Pancreas (tissue), 10 donors: Measurements from ENCODE around the gene CTDNEP1. TPM values are rescaled to one million over a fixed set of nuclear protein-coding genes. Genes with fewer than 3 reads are reported as not detected.

ENCODE experiments used
- ATAC-seq, 4 donors: fragments of 200-7000 bp; cut with Tn5 transposase; one replicate each; pipeline versions ENCODE4 v1.8.0 to v1.9.1; 2020; ENCODE audit warnings: mild to moderate bottlenecking in 4 of 4, moderate library complexity in 4 of 4
- DNase-seq, 6 donors: peaks; one replicate each; pipeline ENCODE4 v3.0.0-alpha.2; 2020
- FAIRE-seq: peaks from 2 replicates; lab custom pipeline; 2012; peaks lifted over from hg19 to GRCh38; lab: Jason Lieb, UNC
- H3K27ac ChIP-seq, 4 donors: fragments of 200-600 bp; sonication (generic); 1 replicate in 3 of 4; 2 replicates in 1 of 4; pipeline versions ENCODE4 v1.5.0 to v1.8.0; 2020
- H3K27me3 ChIP-seq, 4 donors: fragments of 200-600 bp; one replicate each; pipeline ENCODE4 v1.8.0; 2021
- H3K36me3 ChIP-seq, 3 donors: fragments of 200-600 bp; sonication (generic) in 1 of 3; one replicate each; pipeline versions ENCODE4 v1.5.0 to v1.8.0; 2020 to 2021
- H3K4me1 ChIP-seq, 3 donors: fragments of 200-600 bp; one replicate each; pipeline ENCODE4 v1.8.0; 2021
- H3K4me3 ChIP-seq, 4 donors: fragments of 200-600 bp; sonication (generic) in 2 of 4; one replicate each; pipeline versions ENCODE4 v1.5.0 to v1.8.0; 2020 to 2021
- H3K9me3 ChIP-seq, 4 donors: fragments of 200-600 bp; one replicate each; pipeline ENCODE4 v1.8.0; 2021
- WGBS, 2 donors: extraction: QIAGEN DNeasy Blood & Tissue Kit; methylation state at CpG; one replicate each; pipeline ENCODE4 v1.1.7; 2013; 5-methylcytosine and 5-hydroxymethylcytosine counted together
- intact Hi-C, 3 donors: fragments of 100-400 bp; cut with DNase I; formaldehyde crosslinking; loops; one replicate each; pipeline versions ENCODE4 v1.11.1 to v1.14.2; 2022
- polyA plus RNA-seq, 2 donors: library from polyadenylated mRNA; stranded (reverse); fragments of 200-250 nt; gene quantifications; one replicate each; pipeline ENCODE4 v1.2.3, GENCODE V29; 2013
- total RNA-seq, 6 donors: library from RNA; stranded (reverse); fragmentation: NEBNext Ultra II Directional in 4 of 6; extraction: Animal tissue kit (Norgen Biotek cat#: 25700) in 4 of 6; gene quantifications; one replicate each; pipeline versions ENCODE4 v1.2.1 to v1.2.4, GENCODE V29; 2021 to 2023
- TF ChIP-seq, protein P1 (sequence below), 4 donors: fragments of 200-600 bp; sonication (generic) in 3 of 4; IDR thresholded peaks; one replicate each; pipeline versions ENCODE4 v1.5.0 to v1.8.0; 2021; ENCODE audit warnings: antibody characterized with exemption in 4 of 4
- donor health status: healthy with polysubstance abuse.
- donor health status: DM: no; HTN: no; CAD: no; lungs with moderate emphysema.
- donor health status: DM: no; HTN: no; CAD: no.
- donor health status: control.
- donor health status: control.
- donor health status: Bipolar disorder and iron deficiency.
- donor health status: DM: yes; HTN: yes; CAD: no.
- donor health status: DM: no; HTN: no; CAD: no.
- donor health status: DM: no; HTN: no; CAD: no.
- donor health status: DM: yes; HTN: yes; CAD: no.

CTDNEP1 gene
- total and polyA plus RNA-seq, 8 donors: 42.0 to 75.2 (median 53.8) TPM

DNA sequence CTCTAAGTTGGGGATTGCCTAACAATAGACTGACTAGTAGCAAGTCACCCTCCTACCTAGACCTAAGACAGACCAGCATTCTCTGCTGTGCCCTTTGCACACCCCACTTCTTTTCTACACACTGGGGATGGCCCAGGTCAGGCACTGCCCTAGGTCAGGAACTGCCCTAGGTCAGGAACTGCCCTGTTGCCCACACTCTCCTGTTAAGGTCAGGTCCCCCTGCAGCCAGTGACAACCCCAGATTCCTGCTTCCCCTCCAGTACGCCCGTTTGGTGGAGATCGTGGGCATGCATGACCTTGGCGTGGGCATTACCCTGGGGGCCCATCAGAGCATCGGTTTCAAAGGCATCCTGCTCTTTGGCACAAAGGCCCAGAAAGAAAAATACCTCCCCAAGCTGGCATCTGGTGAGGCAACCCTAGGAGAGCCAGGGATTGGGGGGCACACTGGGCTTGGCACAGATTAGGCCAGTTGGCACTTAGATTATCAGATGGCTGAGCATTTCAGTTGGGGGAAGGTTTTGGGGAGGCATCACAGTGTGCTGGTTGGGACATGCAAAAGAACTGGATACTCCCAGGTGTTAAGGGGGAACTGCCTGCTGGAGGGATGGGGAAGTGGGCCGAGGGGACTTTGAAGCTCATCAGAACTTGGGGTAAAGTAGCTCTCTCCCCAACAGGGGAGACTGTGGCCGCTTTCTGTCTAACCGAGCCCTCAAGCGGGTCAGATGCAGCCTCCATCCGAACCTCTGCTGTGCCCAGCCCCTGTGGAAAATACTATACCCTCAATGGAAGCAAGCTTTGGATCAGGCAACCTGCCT is 30.0 kb downstream of the CTDNEP1 start:
- Histone ChIP-seq H3K27ac (peak overlapping the region; percentile 97 to 100 (median 100)), H3K36me3 (peaks cover 11 to 45% (median 16%) of the 10 kb centered on the region in 3 donors), H3K9me3 (no peaks in the 10 kb centered on the region), H3K4me3 (peak overlapping the region in 3 of 4 donors; percentile 45 to 100 (median 97)), H3K4me1 (peaks cover 12 to 25% (median 14%) of the 10 kb centered on the region in 3 donors), H3K27me3 (no peaks in the 10 kb centered on the region)
- DNase-seq (peak in 1 of 6 donors; percentile 36), FAIRE-seq (no peak), ATAC-seq (no peak)
- TF ChIP-seq, protein P1, sequence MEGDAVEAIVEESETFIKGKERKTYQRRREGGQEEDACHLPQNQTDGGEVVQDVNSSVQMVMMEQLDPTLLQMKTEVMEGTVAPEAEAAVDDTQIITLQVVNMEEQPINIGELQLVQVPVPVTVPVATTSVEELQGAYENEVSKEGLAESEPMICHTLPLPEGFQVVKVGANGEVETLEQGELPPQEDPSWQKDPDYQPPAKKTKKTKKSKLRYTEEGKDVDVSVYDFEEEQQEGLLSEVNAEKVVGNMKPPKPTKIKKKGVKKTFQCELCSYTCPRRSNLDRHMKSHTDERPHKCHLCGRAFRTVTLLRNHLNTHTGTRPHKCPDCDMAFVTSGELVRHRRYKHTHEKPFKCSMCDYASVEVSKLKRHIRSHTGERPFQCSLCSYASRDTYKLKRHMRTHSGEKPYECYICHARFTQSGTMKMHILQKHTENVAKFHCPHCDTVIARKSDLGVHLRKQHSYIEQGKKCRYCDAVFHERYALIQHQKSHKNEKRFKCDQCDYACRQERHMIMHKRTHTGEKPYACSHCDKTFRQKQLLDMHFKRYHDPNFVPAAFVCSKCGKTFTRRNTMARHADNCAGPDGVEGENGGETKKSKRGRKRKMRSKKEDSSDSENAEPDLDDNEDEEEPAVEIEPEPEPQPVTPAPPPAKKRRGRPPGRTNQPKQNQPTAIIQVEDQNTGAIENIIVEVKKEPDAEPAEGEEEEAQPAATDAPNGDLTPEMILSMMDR (IDR thresholded peaks at IDR 0.05): no peak
- intact Hi-C loops: no loop called here
- 46 to 52% methylated on average over 10 of the region's 10 CpGs for WGBS, 2 donors

DNA sequence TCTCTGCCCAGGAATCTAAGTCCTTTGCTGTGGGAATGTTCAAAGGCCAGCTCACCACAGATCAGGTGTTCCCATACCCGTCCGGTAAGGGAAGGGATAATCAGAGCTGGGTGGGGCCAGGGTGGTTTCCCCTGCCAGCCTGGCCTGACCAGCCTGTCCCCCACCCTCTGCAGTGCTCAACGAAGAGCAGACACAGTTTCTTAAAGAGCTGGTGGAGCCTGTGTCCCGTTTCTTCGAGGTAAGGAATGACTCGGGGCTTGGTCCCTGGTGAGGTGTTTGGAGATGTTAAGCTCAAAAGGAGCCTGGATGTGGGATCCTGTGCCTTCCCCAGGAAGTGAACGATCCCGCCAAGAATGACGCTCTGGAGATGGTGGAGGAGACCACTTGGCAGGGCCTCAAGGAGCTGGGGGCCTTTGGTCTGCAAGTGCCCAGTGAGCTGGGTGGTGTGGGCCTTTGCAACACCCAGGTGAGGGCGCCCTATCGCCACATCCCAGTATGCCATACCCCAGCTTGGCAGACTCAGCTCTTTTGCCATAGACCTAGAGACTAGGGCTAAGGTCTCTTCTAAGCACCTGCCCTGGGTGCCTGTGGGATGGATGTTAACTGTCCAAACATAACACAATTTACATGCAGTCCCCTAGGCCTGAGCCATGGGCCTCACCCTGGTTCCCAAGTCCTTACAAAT is 30.8 kb downstream of the CTDNEP1 start:
- TF ChIP-seq, protein P1 (IDR thresholded peaks at IDR 0.05): no peak
- no peaks in the 10 kb centered on the region for H3K9me3 ChIP-seq
- peak in 5 of 6 donors; percentile 67 to 87 (median 74) for DNase-seq
- H3K27me3 ChIP-seq: no peaks in the 10 kb centered on the region
- peaks cover 12 to 25% (median 14%) of the 10 kb centered on the region in 3 donors for H3K4me1 ChIP-seq
- H3K36me3 ChIP-seq: peaks cover 11 to 43% (median 16%) of the 10 kb centered on the region in 3 donors
- 7 to 10% methylated on average over 11 of the region's 11 CpGs for WGBS, 2 donors
- no peak for FAIRE-seq
- peak; percentile 20 to 55 (median 43) for ATAC-seq
- intact Hi-C loops: no loop called here
- H3K27ac ChIP-seq: peak overlapping the region; percentile 97 to 100 (median 100)
- H3K4me3 ChIP-seq: peak overlapping the region; percentile 45 to 100 (median 94)

DNA sequence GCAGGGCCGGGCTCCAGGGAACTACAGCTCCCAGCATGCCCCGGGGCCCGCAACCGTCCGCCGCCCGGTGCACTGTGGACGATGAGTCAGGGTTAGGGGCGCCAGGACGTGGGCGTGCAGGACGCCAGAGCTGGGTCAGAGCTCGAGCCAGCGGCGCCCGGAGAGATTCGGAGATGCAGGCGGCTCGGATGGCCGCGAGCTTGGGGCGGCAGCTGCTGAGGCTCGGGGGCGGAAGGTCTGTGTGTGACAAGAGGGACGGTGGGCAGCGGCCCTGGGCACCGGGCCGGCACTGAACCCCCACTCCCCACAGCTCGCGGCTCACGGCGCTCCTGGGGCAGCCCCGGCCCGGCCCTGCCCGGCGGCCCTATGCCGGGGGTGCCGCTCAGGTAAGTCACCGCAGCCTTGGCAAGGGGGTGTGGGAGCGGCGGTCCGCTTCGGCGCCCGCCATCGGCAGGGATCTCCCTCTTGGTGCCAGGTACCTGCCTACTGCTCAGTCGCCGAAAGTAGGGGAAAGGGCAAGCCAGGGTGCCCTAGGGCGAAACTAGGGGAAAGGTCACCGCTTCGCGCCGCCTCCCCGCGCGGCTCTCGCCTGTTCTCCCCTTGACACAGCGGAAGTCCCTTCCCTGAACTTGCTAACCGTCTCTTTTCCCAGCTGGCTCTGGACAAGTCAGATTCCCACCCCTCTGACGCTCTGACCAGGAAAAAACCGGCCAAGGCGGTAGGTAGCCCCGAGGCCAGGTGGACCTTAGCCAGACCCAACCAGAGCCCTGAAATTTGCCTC is 31.5 kb downstream of the CTDNEP1 start, which contains the start of the genes ACADVL and DLG4:
TSS of gene ACADVL (plus strand) at position 127 of the 781 bp plus-strand sequence. CDS start at position 174, 47 bp downstream.
TSS of gene DLG4 (minus strand) at position 25 of the 781 bp plus-strand sequence.
- FAIRE-seq (peak; percentile 29), ATAC-seq (peak; percentile 77 to 84 (median 83)), DNase-seq (peak; percentile 89 to 97 (median 94))
- Histone ChIP-seq H3K9me3 (no peaks in the 10 kb centered on the region), H3K27ac (peak within 1 kb of the TSS; percentile 97 to 100 (median 100)), H3K27me3 (no peaks in the 10 kb centered on the region), H3K4me3 (peak within 1 kb of the TSS; percentile 45 to 100 (median 94)), H3K4me1 (peaks cover 12 to 25% (median 14%) of the 10 kb centered on the region in 3 donors), H3K36me3 (peaks cover 11 to 36% (median 16%) of the 10 kb centered on the region in 3 donors)
- TF ChIP-seq, protein P1 (IDR thresholded peaks at IDR 0.05): no peak
- WGBS, 2 donors: 0 to 1% methylated on average over 46 to 63 of the region's 63 CpGs
- intact Hi-C loops: no loop called here

DNA sequence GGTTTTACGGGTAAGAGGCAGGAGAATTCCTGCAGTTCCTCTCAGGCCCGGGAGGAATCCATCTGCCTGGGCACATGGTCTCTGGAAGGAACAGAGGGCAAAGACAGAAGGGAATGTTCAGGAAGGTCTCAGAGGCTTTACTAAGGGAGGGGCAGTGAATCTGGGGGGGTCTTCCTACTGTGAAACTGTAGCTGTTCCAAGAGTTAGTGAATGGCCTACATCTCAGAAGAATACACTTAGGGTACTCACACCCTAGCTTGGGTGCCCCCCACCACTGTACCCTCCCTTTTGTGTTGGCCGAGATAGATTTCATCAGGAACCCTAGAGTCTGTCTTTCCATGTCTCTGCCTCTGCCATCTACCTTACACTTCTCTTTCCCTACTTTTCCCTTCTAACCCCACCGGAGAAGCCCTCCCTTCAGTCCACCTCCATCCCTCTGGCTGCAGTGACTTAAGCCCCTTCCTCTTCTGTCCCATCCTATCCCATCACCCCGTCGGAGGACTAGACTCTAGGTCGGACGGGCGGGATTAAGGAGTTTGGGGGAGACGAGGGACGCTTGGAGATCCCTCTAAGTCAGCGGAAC is 32.2 kb downstream of the CTDNEP1 start:
- peaks cover 12 to 25% (median 14%) of the 10 kb centered on the region in 3 donors for H3K4me1 ChIP-seq
- H3K9me3 ChIP-seq: no peaks in the 10 kb centered on the region
- TF ChIP-seq, protein P1 (IDR thresholded peaks at IDR 0.05): no peak
- H3K27ac ChIP-seq: peak overlapping the region; percentile 97 to 100 (median 100)
- H3K4me3 ChIP-seq: peak overlapping the region; percentile 45 to 100 (median 94)
- intact Hi-C loops: no loop called here
- DNase-seq: no peak
- FAIRE-seq: no peak
- WGBS, 2 donors: 17 to 18% methylated on average over 12 of the region's 12 CpGs
- no peaks in the 10 kb centered on the region for H3K27me3 ChIP-seq
- H3K36me3 ChIP-seq: peaks cover 11 to 32% (median 16%) of the 10 kb centered on the region in 3 donors
- no peak for ATAC-seq
